GM21381 (cell line): ENCODE data around the gene LRRC15.

ENCODE experiments used
- ATAC-seq: cut with Tn5 transposase; IDR thresholded peaks from one replicate; pipeline ENCODE4 v1.9.1; 2021; ENCODE audit warnings: mild to moderate bottlenecking, moderate library complexity; ENCODE audit not compliant: unreplicated experiment

Gene LRRC15

DNA sequence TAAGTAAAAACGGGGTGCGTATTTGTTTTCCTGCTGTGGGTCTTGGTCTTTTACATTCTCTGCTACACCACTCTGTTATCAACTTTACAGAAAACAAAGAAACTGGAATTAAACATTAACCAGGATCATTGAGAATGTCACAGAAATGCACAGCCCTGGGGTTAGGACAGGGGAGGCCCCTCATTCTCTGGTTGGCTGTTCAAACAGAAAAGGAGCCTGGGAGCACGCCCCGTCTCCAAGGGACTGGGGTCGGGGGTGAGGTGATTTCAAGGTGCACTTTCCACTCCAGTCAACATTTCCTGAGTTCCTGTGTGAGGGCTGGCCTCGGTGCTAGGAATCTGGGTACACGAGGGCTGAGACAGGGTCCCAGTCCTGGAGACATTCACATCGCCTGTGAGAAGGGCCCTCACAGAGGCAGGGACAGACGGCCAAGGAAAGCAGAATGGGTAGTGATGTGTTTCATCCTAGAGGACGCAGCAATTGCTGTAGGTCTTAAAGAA, 48.7 kb downstream of the LRRC15 start:
- no peak for ATAC-seq

DNA sequence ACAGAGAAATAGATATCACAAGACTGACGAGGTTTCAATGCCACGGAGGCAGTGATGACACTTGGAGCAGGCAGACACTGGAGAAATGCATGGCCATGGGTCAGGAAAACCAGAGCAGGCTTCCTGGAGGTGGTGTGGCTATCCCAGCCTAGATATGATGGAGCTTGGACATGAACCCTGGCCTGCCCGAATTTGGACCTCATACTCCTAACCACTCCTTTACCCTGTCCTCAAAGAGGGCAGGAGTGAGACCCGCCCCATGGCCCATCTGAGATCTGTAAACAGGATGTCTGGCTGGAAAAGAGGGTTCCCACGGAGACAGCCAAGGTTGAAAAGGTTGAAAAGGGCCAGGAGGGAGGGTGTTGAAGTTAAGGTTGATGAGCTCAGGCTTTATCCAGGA, 49.4 kb downstream of the LRRC15 start:
- ATAC-seq = no peak

DNA sequence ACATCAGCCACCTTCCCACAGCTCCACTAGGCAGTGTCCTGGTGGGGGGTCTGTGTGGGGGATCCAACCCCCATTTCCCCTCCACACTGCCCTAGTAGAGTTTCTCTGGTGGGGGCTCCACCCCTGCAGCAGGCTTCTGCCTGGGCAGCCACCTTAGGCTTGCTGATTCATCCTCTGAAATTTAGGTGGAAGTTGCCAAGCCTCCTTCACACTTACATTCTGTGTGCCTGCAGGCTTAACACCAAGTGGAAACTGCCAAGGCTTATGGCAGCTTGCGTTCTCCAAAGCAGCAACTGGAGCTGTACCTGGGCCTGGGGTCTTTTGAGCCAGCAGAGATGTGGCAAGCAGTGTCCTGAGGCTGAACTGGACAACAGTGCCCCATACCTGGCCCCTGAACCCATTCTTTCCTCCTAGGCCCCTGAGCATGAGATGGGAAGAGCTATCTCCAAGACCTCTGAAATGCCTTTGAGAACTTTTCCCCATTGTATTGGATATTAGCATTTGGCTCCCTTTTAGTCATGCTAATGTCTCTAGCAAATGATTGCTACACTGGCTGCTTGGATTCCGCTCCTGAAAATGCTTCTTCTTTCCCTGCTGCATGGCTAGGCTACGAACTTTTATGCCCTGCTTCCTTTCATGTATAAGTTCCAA, 50.9 kb downstream of the LRRC15 start:
- no peak for ATAC-seq

DNA sequence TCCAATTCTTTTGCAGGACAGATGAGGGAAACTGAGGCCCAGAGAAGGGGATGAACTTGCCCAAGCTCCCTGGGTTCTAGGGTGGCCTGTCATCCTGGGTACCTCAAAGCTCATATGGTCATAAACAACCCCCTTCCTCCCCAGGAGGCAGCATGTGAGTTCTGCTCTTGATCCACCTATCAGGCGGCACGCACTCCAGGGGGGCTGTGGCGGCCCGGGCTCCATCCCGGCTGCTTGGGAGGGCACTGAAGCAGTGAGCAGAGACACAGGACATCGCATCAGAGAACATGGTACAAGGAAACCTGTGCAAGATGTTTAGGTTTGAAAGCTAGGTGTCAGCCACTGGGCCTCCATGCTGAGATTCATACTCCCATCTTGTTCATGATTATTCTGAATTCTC, 52.6 kb downstream of the LRRC15 start:
- ATAC-seq = no peak

DNA sequence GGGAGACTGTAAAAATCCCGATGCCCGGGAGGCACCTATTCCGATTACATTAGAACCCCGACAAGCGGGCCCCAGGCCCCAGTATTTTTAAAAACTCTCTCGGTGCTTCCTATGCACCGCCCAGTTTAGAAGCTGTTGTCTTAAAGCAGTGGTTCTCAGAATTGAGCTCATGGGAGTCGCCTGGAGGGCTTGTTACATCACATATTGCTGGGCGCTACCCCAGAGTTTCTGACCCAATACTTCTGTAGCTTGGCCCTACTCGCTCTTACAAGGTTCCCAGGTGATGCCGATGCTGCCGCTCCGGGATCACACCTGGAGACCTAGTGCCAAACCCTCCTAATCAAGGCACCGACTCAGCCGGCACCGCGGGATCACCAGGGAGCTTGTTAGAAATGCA, 53.6 kb downstream of the LRRC15 start:
- peak; percentile 16 for ATAC-seq

DNA sequence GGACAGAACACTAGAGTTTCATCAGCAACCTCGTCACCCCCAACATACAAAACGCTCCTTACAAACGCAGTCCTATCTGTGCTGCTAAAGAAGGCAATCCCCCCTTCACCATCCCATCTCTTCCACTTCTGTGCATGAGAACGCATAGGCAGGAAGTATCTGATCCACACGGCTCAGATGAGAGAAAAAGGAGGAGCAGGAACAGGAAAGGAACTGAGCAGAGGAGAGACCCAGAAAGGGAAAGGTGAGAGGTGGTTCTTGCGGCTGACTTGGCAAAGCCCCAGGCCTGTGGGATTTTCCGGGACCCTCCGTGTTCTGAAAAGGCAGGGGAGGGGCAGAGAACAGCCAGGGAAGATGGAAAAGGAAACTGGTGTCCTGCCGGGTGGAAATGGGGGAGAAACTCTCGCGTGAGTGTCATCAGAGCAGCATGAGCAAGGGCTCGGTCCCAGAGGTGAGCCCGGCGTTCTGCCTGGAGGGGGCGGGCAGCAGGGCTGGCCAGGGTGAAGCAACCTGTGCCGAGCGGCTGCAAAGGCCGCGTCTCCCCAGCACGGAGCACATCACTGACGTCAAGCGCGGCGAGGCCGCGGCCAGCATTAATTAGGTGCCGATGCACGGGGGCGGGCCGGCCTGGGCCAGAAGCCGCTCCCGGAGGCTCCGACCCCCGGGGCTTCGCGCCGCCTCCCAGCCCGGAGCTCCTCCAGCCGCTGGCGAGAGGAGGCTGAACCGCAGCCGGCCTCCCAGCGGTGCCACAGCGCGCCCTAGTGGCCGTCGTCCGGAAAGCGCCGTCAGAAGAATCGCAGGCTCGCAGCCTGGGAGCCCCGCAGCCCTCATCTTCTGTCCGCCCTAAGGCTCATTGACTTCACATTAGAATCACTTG, 54.2 kb downstream of the LRRC15 start:
- ATAC-seq = peak; percentile 93

DNA sequence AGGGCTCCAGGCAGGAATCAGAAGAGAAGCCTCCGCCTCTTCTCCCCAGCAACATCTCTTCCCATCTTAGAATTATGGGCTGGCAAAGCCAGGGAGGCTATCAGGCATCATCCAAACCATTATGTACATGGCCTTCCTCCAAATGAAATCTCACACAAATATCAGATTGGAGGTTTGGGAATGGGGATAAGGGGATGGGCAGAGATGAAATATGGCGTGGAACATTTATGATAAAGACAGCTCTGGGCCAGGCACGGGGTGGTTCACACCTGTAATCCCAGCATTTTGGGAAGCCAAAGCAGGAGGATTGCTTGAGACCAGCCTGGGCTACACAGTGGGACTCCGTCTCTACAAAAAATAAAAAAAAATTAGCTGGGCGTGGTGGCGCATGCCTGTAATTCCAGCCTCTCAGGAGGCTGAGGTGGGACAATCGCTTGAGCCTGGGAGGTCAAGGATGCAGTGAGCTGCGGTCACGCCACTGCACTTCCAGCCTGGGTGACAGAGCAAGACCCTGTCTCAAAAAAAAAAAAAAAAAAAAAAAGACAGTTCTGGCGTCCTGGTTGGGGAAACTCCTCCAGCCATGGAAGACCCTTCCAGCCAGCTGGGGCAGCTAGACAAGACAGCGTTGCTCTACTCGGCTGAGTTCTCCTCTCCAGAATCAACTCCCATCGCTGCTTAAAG, 55.0 kb downstream of the LRRC15 start:
- no peak for ATAC-seq

DNA sequence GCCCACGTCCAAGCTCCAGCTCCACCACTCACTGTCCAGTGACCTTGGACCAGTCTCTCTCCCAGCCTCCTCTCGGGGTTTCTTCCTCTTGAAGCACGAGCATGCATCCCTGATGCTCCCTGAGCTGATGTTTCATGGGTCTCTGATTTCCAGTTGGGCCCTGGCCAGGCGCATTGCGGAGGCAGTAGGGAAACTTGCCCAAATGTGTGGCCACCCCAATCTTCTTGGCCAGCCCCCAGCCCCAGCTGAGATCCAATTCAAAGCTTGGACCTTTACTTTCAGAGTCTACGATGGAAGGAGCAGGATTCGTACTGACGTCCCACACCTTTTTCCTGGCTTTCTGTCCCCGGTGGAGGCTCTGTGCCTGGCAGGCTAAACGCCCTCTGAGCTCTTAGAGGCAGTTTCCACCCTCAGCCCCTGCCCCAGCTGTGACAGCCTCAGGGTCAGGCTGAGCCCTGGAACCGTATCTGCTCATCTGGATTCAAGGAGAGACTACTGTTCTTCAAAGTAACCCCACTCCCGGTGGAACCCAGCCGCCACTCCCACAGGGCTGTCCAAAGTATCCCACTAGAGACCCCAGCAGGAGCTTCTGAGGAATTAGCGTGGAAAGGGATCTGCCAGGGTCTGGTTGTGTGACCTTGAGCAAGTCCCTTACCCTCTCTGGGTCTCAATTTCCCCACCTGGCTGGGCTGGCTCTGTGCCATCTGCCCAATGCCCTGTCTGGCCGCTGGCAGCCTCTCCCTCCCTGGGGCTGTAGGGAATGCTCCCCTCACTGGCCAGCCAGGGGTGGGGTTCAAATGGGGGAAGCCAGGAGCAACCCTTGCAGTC, 55.8 kb downstream of the LRRC15 start:
- no peak for ATAC-seq

DNA sequence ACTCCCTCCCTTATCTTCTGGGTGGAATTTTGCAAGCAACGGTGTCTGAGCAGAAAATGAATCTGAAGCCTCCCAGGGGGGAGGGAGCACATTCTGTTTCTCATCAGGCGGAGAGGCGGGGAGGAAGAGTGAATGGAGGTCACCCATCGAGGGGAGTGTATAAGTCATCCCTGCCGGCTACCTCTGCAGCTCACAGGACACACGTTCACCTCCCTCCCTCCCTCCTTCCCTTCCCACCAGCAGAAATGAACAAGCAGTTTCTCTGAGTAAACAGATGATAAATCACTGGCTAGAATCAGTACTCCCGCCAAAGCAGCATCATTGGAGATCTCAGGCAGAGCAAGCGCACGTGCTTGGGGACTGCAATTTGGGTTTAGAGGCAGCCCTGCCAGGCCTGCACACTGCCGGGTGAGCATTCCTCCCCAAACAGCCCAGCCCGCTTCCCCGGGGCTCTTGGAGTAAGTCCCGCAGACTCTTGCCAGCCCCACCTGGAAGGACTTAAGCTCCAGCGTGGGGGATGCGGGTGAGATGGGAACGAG, 56.7 kb downstream of the LRRC15 start:
- ATAC-seq = no peak

DNA sequence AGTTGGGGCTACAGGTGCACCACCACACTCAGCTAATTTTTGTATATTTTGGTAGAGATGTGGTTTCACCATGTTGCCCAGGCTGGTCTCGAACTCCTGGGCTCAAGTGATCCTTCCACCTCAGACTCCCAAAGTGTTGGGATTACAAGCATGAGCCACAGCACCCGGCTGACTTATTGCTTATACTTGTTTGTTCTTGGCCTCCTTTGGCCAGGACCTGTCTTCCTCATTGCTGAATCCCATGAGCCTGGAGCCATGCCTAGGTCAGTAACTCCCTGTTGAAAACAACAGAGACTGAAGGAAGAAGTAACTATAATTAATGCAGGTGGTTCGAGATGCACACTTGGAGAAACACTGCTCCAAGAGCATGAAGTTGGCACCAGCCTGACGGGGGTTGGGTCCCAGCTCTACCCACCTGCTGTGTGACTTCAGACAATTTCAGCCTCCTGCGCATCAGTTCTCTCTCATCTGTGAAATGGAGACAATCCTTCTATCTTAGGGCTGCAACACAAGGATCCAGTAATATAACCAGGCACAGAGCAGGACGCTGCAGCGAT, 57.3 kb downstream of the LRRC15 start:
- no peak for ATAC-seq

DNA sequence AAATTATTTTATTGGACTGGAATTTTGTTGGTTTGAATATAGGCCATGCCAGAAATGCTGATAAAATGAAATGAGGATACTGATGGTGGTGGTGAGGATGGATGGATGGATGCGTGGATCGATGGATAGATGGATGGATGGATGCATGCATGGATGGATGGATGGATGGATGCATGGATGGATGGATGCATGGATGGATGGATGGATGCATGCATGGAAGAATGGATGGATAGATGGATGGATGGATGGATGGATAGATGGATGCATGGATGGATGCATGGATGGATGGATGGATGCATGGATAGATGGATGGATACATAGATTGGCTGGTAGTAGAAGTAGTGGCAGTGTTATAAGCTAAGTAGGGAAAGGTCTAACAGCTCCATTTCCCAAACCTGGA, 58.5 kb downstream of the LRRC15 start:
- ATAC-seq = no peak

DNA sequence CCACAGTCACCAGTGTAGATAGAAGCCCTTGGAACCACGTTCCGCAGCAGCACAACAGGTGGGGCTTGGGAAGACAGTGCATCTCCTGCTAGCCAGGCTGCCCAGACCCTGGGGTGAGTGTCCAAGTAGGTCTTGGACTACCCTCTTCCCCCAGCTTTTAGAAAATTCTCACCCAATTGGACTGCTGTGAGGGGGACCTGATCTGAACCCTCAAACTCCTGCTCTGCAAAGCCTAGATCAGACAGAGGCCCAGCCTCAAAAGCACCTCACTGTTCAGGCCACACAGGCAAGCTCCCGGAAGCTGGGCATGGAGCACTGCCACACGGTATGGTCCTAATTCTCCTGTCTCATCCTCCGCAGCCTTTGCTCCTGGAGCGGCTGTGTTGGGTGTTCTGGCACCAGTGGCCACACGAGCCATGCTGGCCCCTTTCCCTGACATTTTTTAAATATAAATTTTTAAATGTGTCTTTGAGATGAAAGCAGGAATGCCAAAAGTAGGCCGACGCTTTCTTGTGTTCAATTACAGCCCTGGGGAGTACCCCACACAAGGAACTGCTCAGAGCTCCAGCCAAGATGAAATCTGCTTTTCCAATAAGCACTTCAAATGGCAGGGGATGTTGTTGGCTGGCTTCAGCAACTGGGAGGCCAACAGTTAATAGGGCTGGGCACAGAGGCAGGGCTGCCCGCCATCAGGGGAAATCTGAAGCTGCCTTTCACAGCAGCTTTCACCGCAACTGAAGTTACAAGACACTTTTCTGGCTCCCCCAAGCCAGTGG, 59.3 kb downstream of the LRRC15 start:
- no peak for ATAC-seq

DNA sequence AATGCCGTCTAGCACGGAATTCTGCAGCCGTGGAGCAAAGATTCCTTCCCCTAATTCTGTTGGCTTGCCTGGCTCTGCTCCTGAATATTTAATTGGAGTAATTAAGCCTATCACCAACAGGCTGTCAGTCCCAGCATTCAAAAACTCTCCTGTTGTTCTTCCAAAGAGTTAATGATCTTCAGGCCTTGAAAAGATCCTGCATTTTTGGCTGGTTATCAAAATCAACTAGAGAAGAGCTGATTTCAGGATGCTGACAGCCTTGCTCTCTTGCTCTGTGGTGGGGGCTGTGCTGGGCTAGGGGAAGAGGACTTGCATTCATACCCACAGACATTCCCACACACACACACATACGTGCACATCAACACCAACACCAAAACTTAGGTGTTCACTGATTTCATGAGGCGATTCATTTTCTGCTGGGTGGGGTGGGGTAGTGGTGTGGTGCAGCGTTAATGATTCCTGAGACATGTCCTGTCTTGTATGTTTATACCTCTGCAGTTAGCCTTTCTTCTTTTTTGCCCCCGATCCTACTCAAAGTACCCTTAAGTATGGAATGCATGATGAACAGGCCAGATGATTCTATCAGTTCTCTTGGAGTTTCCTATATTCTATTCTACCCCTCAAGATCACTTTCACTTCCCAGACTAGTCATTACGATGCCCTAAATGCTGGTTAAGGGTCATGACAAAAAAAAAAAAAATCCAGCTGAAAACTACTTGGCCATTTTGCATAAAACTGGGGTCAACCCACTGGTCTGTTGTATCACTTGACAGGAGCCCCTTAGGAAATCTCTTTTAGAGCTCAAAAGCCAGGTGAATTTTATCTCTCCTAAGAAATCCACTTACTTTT, 60.7 kb downstream of the LRRC15 start:
- no peak for ATAC-seq

DNA sequence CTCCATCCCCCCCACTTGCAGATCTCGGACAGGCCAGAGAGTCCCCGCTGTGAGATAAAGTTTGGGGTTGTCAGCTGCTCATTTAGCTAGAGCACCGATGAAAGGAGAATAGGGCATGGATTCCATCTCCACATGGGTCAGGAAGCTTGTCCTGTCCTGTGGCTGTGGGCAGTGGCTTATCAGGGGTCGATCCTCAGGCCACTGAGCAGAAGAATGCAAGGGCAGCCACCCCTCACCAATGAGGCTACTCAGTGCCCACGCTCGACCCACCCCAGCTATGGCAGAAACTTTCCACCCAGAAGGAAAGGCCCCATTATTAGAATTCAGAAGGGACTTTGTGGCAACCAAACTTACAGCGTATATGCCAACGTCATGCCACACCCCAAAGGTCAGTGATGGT, 61.7 kb downstream of the LRRC15 start:
- ATAC-seq = no peak

DNA sequence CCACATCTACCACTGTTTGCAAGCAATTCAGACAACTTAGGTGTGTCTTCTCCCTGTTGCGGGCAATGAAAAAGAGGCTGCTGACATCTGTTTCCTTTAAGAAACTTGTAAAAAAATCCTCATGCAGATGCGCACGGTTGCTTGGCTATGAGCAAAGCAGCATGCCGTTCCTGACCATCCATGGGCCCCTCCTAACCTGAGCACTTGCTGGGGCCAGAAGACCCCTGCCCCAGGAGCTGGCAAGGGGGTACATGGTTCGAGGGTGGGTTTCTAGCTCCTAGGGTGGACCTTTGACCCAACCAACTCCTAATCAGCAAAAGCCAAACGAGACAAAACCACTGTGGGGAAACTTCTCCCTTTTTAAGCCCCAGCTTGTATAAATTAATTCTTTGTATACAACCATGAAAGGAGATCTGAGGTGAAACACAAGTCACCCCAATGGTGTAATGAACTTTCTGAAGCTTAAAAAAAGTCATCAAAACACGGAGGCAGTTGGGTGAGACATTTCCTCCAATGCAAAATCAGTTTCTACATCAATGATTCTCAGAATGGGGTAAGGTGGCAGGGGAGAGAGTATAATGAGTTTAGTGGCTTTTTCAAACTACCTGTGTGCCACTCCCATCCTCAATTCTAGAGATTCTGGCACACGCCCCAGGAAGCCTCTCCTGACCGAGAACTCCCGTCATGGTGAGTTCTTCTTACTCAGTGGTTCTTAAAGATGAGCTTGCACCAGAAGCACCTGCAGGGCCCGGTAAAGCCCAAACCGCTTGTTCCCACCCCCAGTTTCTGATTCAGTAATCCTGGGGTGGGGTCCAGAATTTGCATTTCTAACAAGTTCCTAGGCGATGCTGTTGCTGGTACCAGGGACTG, 62.5 kb downstream of the LRRC15 start:
- peak; percentile 48 for ATAC-seq

DNA sequence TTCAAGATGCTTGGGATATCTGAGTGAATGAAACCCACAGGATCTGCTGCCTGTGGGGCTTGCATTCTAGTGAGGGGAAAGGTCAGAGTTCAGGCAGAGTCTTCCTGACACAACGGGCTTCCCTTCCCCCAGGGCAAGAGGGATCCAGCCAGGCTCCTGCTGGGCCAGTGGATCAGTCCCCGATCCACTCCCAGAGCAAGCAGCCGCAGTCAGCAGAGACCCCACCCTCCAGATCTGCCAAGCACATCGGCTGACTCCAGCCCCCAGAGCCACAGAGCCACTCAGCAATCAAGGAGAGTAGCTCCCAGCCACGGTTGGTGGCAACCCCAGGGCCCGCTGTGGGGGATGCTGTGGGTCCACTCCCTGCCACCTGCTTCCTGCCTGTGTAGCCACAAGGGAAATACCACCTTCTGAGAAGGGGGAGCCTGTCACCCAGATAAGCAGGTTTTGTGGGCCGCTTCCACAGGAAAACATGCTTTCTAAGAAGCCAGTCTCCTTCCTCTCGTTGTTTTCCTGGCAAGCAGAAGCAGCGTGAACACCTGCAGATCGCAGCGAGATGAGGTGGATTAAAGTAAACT, 63.3 kb downstream of the LRRC15 start:
- peak; percentile 44 for ATAC-seq
